OCI-LY7 (cell line): ENCODE measurements around the gene GTPBP4. TPM values are rescaled to one million over a fixed set of nuclear protein-coding genes. Genes with fewer than 3 reads are reported as not detected.

Source experiments
- BruUV-seq: library from RNA; stranded (reverse); fragments of 400-500 nt; replicated peaks from 2 replicates; lab custom pipeline; 2021; lab: Mats Ljungman, UMichigan
- CTCF ChIA-PET: fragments of 300-600 bp; sonication (Branson Sonifier 250); formaldehyde crosslinking; loops from one replicate; lab custom pipeline; 2022; ENCODE audit warnings: antibody characterized with exemption; ENCODE audit not compliant: unreplicated experiment; lab: Charles Lee
- POLR2A ChIA-PET: fragments of 300-600 bp; sonication (Branson Sonifier 250); formaldehyde crosslinking; loops from one replicate; lab custom pipeline; 2022; ENCODE audit warnings: antibody characterized with exemption; lab: Charles Lee
- DNase-seq: peaks from one replicate; pipeline ENCODE4 v3.0.0-alpha.2; 2015; ENCODE audit warnings: low spot score
- H2AFZ ChIP-seq: fragments of 200-600 bp; sonication (generic), shearing (Covaris generic); 2 replicates; pipeline ENCODE4 v1.6.1; 2014; ENCODE audit warnings: mild to moderate bottlenecking, antibody characterized with exemption, low read length, moderate library complexity
- H3K27ac ChIP-seq: fragments of 200-600 bp; sonication (generic); 2 replicates; pipeline ENCODE4 v1.5.1; 2014; ENCODE audit warnings: mixed run types, low read depth, mild to moderate bottlenecking, moderate library complexity, low read length, inconsistent platforms; ENCODE audit not compliant: poor library complexity, severe bottlenecking
- H3K36me3 ChIP-seq: fragments of 200-600 bp; sonication (generic); 2 replicates; pipeline ENCODE4 v1.6.1; 2014; ENCODE audit warnings: mild to moderate bottlenecking, antibody characterized with exemption, low read length, moderate library complexity, mixed read lengths; ENCODE audit not compliant: insufficient read depth
- H3K4me1 ChIP-seq: fragments of 200-600 bp; sonication (generic); 2 replicates; pipeline ENCODE4 v1.5.1; 2014; ENCODE audit warnings: mild to moderate bottlenecking, low read length; ENCODE audit not compliant: insufficient read depth, poor library complexity, severe bottlenecking
- H3K4me2 ChIP-seq: fragments of 200-600 bp; sonication (generic); 2 replicates; pipeline ENCODE4 v1.6.1; 2014; ENCODE audit warnings: mild to moderate bottlenecking, low read length
- H3K4me3 ChIP-seq: fragments of 200-600 bp; sonication (generic); 2 replicates; pipeline ENCODE4 v1.5.1; 2014; ENCODE audit warnings: mild to moderate bottlenecking, low read depth, low read length; ENCODE audit not compliant: poor library complexity, severe bottlenecking
- H3K79me2 ChIP-seq: fragments of 200-600 bp; sonication (generic); 2 replicates; pipeline ENCODE4 v1.6.1; 2016; ENCODE audit warnings: low read depth, mild to moderate bottlenecking, low read length, moderate library complexity, mixed read lengths; ENCODE audit not compliant: insufficient read depth
- H3K9me2 ChIP-seq: fragments of 200-600 bp; sonication (generic); 2 replicates; pipeline ENCODE4 v1.6.1; 2016; ENCODE audit warnings: mild to moderate bottlenecking, low read length, mixed read lengths; ENCODE audit not compliant: insufficient read depth
- H3K9me3 ChIP-seq: fragments of 200-600 bp; sonication (generic); 2 replicates; pipeline ENCODE4 v1.6.1; 2014; ENCODE audit warnings: mild to moderate bottlenecking, mixed run types, low read length, mixed read lengths
- H4K20me1 ChIP-seq: fragments of 200-600 bp; sonication (generic); 2 replicates; pipeline ENCODE4 v1.6.1; 2014; ENCODE audit warnings: mild to moderate bottlenecking, antibody characterized with exemption, low read length, moderate library complexity, mixed read lengths; ENCODE audit not compliant: insufficient read depth
- EZH2phosphoT487 ChIP-seq: fragments of 200-600 bp; sonication (generic); IDR thresholded peaks from 2 replicates; pipeline ENCODE4 v1.6.1; 2018; ENCODE audit warnings: low read depth, borderline replicate concordance, mild to moderate bottlenecking, mixed run types, antibody characterized with exemption, low read length, moderate library complexity, mixed read lengths
- intact Hi-C: fragments of 100-400 bp; cut with micrococcal nuclease; formaldehyde crosslinking; loops from one replicate; pipeline ENCODE4 v1.10.0; 2022; ENCODE audit not compliant: unreplicated experiment
- total RNA-seq, 2 experiments: library from RNA; depleted of rRNA in 1 of 2; stranded (reverse); fragments of >200 nt in 1 of 2; shearing (Covaris generic) in 1 of 2; gene quantifications; 2 replicates each; pipeline ENCODE4 v1.2.3, GENCODE V29; 2014 to 2022
- TF ChIP-seq, protein P1 (sequence below): fragments of 200-600 bp; sonication (generic); conservative IDR thresholded peaks from 2 replicates; pipeline ENCODE4 v1.5.1; 2014; ENCODE audit warnings: mild to moderate bottlenecking, antibody characterized with exemption, low read length, moderate library complexity, mixed read lengths

GTPBP4 gene
- total RNA-seq, 2 experiments from 2014 or later = 61.0 to 108 TPM

DNA sequence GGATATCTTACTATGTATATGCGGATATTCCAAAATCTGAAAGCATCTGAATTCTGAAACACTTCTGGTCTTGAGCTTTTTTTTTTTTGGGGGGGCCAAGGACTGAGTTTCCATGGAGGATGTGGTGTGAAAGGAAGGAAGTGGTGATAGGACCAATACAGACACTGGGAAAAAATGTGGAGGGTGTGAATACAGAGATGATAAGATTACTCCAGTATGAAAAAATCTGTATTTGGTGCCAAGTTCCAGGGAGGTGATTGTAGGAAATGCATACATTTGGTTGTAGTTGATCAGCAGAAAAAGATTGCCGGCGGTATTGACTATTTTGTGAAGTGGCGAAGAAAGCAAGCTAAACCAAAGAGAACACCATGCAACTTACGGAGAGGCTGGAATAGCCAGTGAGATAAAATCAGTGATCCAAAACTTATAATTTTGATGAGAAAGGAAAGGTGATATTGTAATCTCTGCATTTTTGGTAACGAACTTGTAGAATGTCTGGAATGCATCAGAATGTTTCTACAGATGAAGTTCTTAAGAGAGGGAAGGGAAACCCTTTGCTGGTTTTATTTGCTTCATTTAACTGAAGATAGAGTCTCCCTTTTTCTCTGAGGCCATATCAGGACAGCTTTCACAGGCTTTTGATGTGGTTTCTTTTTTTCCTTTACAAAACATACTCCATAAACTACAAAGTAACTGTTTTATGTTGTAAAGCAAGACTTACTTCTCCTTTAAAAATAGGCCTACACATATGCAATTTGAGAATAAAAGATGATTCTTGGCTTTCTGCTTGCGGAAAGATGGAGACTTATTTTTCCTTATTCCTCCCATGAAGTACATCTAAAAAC, 73.9 kb downstream of the GTPBP4 start:
- no TSS peak for BruUV-seq
- peaks cover 13% of the 10 kb centered on the region; the same call in 1 of the 2 replicates for H4K20me1 ChIP-seq
- no peak for DNase-seq
- TF ChIP-seq EZH2phosphoT487 = no peak
- TF ChIP-seq, protein P1, sequence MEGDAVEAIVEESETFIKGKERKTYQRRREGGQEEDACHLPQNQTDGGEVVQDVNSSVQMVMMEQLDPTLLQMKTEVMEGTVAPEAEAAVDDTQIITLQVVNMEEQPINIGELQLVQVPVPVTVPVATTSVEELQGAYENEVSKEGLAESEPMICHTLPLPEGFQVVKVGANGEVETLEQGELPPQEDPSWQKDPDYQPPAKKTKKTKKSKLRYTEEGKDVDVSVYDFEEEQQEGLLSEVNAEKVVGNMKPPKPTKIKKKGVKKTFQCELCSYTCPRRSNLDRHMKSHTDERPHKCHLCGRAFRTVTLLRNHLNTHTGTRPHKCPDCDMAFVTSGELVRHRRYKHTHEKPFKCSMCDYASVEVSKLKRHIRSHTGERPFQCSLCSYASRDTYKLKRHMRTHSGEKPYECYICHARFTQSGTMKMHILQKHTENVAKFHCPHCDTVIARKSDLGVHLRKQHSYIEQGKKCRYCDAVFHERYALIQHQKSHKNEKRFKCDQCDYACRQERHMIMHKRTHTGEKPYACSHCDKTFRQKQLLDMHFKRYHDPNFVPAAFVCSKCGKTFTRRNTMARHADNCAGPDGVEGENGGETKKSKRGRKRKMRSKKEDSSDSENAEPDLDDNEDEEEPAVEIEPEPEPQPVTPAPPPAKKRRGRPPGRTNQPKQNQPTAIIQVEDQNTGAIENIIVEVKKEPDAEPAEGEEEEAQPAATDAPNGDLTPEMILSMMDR = no peak
- no peak overlapping the region for H3K4me3 ChIP-seq
- peaks cover 48% of the 10 kb centered on the region for H3K79me2 ChIP-seq
- intact Hi-C loops = no loop called here
- H3K9me2 ChIP-seq = no peaks in the 10 kb centered on the region
- CTCF ChIA-PET = interaction anchor here (0.6 kb wide), 1 partner anchor 425 kb away, joined by 3 read pairs; no protein-coding TSS in a partner anchor
- no peaks in the 10 kb centered on the region for H3K9me3 ChIP-seq
- H3K36me3 ChIP-seq = peaks cover 18% of the 10 kb centered on the region; the same call in 1 of the 2 replicates
- no peak overlapping the region for H3K4me2 ChIP-seq
- H3K4me1 ChIP-seq = peaks cover 30% of the 10 kb centered on the region
- no peak overlapping the region for H2AFZ ChIP-seq
- H3K27ac ChIP-seq = no peak overlapping the region
- POLR2A ChIA-PET = no interaction called here

- Histone ChIP-seq H3K4me1 (peaks cover 20% of the 10 kb centered on the region), H3K9me2 (no peaks in the 10 kb centered on the region), H3K9me3 (no peaks in the 10 kb centered on the region), H3K4me3 (no peak overlapping the region), H3K79me2 (peaks cover 36% of the 10 kb centered on the region), H3K27ac (no peak overlapping the region), H4K20me1 (peaks cover 3% of the 10 kb centered on the region; the same call in 1 of the 2 replicates), H3K36me3 (peaks cover 15% of the 10 kb centered on the region; the same call in 1 of the 2 replicates), H3K4me2 (no peak overlapping the region), H2AFZ (no peak overlapping the region)
- TF ChIP-seq, protein P1 = no peak
- no peak for TF ChIP-seq EZH2phosphoT487
- POLR2A ChIA-PET = no interaction called here
- DNase-seq = no peak
- intact Hi-C loops = no loop called here
- CTCF ChIA-PET = no interaction called here
- no TSS peak for BruUV-seq
Measured at GRCh38 chr10:1063232-1063865, 75.1 kb downstream of the GTPBP4 start.
